Keratinocyte (primary cell): ENCODE data around the gene PRDM11. TPM values are rescaled to one million over a fixed set of nuclear protein-coding genes. Genes with fewer than 3 reads are reported as not detected.

ENCODE experiments used
- DNase-seq: peaks from one replicate; pipeline ENCODE4 v3.0.0-alpha.2; 2011; ENCODE audit warnings: low read depth, missing footprints, low spot score
- FAIRE-seq: peaks from 2 replicates; lab custom pipeline; 2011; peaks lifted over from hg19 to GRCh38; lab: Jason Lieb, UNC
- H2AFZ ChIP-seq: 2 replicates; pipeline ENCODE4 v1.6.0; 2012; ENCODE audit warnings: low read length, control low read depth, inconsistent platforms; ENCODE audit not compliant: control insufficient read depth
- H3K27ac ChIP-seq: 2 replicates; pipeline ENCODE4 v1.5.1; 2011; ENCODE audit warnings: low read length; ENCODE audit not compliant: control insufficient read depth, insufficient read depth
- H3K27me3 ChIP-seq: 3 replicates; pipeline ENCODE4 v1.6.0; 2011; ENCODE audit warnings: low read length; ENCODE audit not compliant: control insufficient read depth, insufficient read depth; ENCODE audit errors: extremely low read depth
- H3K36me3 ChIP-seq, 2 experiments: 2 replicates in 1 of 2; 3 replicates in 1 of 2; pipeline ENCODE4 v1.5.1; 2011; ENCODE audit warnings: low read length in 2 of 2, mild to moderate bottlenecking in 1 of 2; ENCODE audit not compliant: control insufficient read depth in 2 of 2, insufficient read depth in 2 of 2; ENCODE audit errors: extremely low read depth in 1 of 2
- H3K4me1 ChIP-seq: 3 replicates; pipeline ENCODE4 v1.5.1; 2011; ENCODE audit warnings: low read length; ENCODE audit not compliant: control insufficient read depth, insufficient read depth; ENCODE audit errors: extremely low read depth
- H3K4me2 ChIP-seq: 3 replicates; pipeline ENCODE4 v1.6.0; 2011; ENCODE audit warnings: low read depth, low read length; ENCODE audit not compliant: control insufficient read depth, insufficient read depth; ENCODE audit errors: extremely low read depth
- H3K4me3 ChIP-seq, 3 experiments: fragments of 200-600 bp in 1 of 3; sonication (generic) in 1 of 3; 2 replicates in 2 of 3; 3 replicates in 1 of 3; pipeline ENCODE4 v1.5.1; 2011 to 2016; ENCODE audit warnings: low read length in 3 of 3, mild to moderate bottlenecking in 3 of 3, control low read depth in 2 of 3, inconsistent platforms in 1 of 3, low read depth in 1 of 3, mixed read lengths in 1 of 3, mixed run types in 1 of 3, moderate library complexity in 1 of 3; ENCODE audit not compliant: control insufficient read depth in 2 of 3, insufficient read depth in 2 of 3; ENCODE audit errors: extremely low read depth in 1 of 3
- H3K79me2 ChIP-seq: 2 replicates; pipeline ENCODE4 v1.6.0; 2012; ENCODE audit warnings: low read length; ENCODE audit not compliant: control insufficient read depth, insufficient read depth
- H3K9ac ChIP-seq: 3 replicates; pipeline ENCODE4 v1.6.0; 2011; ENCODE audit warnings: low read length; ENCODE audit not compliant: control insufficient read depth, insufficient read depth; ENCODE audit errors: extremely low read depth
- H3K9me1 ChIP-seq: 3 replicates; pipeline ENCODE4 v1.6.0; 2011; ENCODE audit warnings: low read length; ENCODE audit not compliant: control insufficient read depth, insufficient read depth; ENCODE audit errors: extremely low read depth
- H3K9me3 ChIP-seq: 2 replicates; pipeline ENCODE4 v1.5.1; 2012; ENCODE audit warnings: low read depth, low read length; ENCODE audit not compliant: control insufficient read depth
- H4K20me1 ChIP-seq: 3 replicates; pipeline ENCODE4 v1.6.0; 2011; ENCODE audit warnings: low read length; ENCODE audit not compliant: control insufficient read depth, insufficient read depth; ENCODE audit errors: extremely low read depth
- EZH2 ChIP-seq: IDR thresholded peaks from one replicate; pipeline ENCODE4 v1.6.1; 2012; ENCODE audit warnings: inconsistent platforms, mild to moderate bottlenecking, low read length, moderate library complexity
- dilution Hi-C: fragments of 300-500 bp; cut with MboI; formaldehyde crosslinking; loops from one replicate; pipeline ENCODE4 v1.7.0; 2020; ENCODE audit warnings: low sequenced_read_pairs; ENCODE audit not compliant: extremely low pct_ligation_motif_present
- polyA plus RNA-seq, 5 experiments: library from polyadenylated mRNA; depleted of rRNA in 3 of 5; stranded (reverse) in 3 of 5; stranded (forward) in 1 of 5; unstranded in 1 of 5; fragments of >200 nt; gene quantifications; 1 replicate in 1 of 5; 2 replicates in 3 of 5; 3 replicates in 1 of 5; pipeline versions ENCODE4 v1.2.1 to v1.2.3, GENCODE V29; 2011 to 2012; ENCODE audit warnings: missing spikeins in 2 of 5, low read depth in 1 of 5, low replicate concordance in 1 of 5
- TF ChIP-seq, protein P1 (sequence below), 3 experiments: IDR thresholded peaks in 1 of 3; conservative IDR thresholded peaks in 1 of 3; optimal IDR thresholded peaks in 1 of 3; 2 replicates in 2 of 3; 3 replicates in 1 of 3; pipeline versions ENCODE3 to v1.5.1; 2011; ENCODE audit warnings: low read length in 3 of 3, mild to moderate bottlenecking in 3 of 3, moderate library complexity in 2 of 3, control low read depth in 1 of 3, inconsistent platforms in 1 of 3; ENCODE audit not compliant: insufficient read depth in 2 of 3; ENCODE audit errors: extremely low read depth in 1 of 3

The PRDM11 gene
- polyA plus RNA-seq, 1 donor (not counting 4 experiments of a cell fraction or from before 2014, with no cell fraction given), result 2.1 TPM

DNA sequence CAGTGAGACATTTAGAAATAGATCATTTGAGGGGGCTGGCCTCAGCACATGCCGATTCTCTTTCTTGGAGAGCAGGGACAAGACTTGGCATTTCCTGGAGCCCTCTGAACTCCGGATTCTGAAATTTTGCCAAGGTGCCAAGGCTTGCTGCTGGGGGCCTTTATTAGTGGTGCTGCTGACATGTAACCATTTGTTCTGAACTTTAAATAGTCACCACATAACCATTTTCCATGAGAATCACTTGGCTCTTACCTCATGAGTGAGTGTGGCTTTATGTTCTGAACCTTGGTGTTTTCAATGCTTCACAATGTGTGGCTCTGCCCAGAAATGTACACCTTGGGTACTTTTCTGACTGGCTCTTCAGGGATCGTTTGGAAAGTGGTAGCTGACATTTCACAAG lies 106.4 kb downstream of the PRDM11 start:
- no peaks in the 10 kb centered on the region for H4K20me1 ChIP-seq
- peaks cover 29% of the 10 kb centered on the region for H3K27me3 ChIP-seq
- no peaks in the 10 kb centered on the region for H3K36me3 ChIP-seq
- no peaks in the 10 kb centered on the region for H3K4me1 ChIP-seq
- no peak overlapping the region for H2AFZ ChIP-seq
- H3K79me2 ChIP-seq, result no peaks in the 10 kb centered on the region
- dilution Hi-C loops, result no loop called here
- no peak for TF ChIP-seq EZH2
- TF ChIP-seq, protein P1, sequence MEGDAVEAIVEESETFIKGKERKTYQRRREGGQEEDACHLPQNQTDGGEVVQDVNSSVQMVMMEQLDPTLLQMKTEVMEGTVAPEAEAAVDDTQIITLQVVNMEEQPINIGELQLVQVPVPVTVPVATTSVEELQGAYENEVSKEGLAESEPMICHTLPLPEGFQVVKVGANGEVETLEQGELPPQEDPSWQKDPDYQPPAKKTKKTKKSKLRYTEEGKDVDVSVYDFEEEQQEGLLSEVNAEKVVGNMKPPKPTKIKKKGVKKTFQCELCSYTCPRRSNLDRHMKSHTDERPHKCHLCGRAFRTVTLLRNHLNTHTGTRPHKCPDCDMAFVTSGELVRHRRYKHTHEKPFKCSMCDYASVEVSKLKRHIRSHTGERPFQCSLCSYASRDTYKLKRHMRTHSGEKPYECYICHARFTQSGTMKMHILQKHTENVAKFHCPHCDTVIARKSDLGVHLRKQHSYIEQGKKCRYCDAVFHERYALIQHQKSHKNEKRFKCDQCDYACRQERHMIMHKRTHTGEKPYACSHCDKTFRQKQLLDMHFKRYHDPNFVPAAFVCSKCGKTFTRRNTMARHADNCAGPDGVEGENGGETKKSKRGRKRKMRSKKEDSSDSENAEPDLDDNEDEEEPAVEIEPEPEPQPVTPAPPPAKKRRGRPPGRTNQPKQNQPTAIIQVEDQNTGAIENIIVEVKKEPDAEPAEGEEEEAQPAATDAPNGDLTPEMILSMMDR (optimal IDR thresholded peaks at IDR 0.05 in 1 of 3, IDR thresholded peaks at IDR 0.05 in 1 of 3, conservative IDR thresholded peaks at IDR 0.05 in 1 of 3; ENCODE audit: extremely low read depth in 1 of 3, insufficient read depth in 2 of 3, low read length in 3 of 3), result no peak
- H3K4me2 ChIP-seq, result no peak overlapping the region
- no peaks in the 10 kb centered on the region for H3K9me3 ChIP-seq
- DNase-seq (no peak), FAIRE-seq (no peak)
- H3K9ac ChIP-seq, result no peak overlapping the region
- no peak overlapping the region for H3K4me3 ChIP-seq
- H3K9me1 ChIP-seq, result no peaks in the 10 kb centered on the region
- H3K27ac ChIP-seq, result no peak overlapping the region

GRCh38 chr11:45253640-45254039 lies 107.2 kb downstream of the PRDM11 start:
- H3K9ac ChIP-seq, result no peak overlapping the region
- H2AFZ ChIP-seq, result no peak overlapping the region
- H3K79me2 ChIP-seq, result no peaks in the 10 kb centered on the region
- H4K20me1 ChIP-seq, result no peaks in the 10 kb centered on the region
- FAIRE-seq (no peak), DNase-seq (no peak)
- H3K4me1 ChIP-seq, result no peaks in the 10 kb centered on the region
- H3K27ac ChIP-seq, result no peak overlapping the region
- no peak overlapping the region for H3K4me3 ChIP-seq
- H3K9me3 ChIP-seq, result no peaks in the 10 kb centered on the region
- H3K27me3 ChIP-seq, result peaks cover 29% of the 10 kb centered on the region
- no peak overlapping the region for H3K4me2 ChIP-seq
- dilution Hi-C loops, result no loop called here
- H3K36me3 ChIP-seq, result no peaks in the 10 kb centered on the region
- TF ChIP-seq, protein P1 (optimal IDR thresholded peaks at IDR 0.05 in 1 of 3, IDR thresholded peaks at IDR 0.05 in 1 of 3, conservative IDR thresholded peaks at IDR 0.05 in 1 of 3; ENCODE audit: extremely low read depth in 1 of 3, insufficient read depth in 2 of 3, low read length in 3 of 3), result no peak
- no peak for TF ChIP-seq EZH2
- no peaks in the 10 kb centered on the region for H3K9me1 ChIP-seq
